Activated naive CD8-positive, alpha-beta T cell treated with anti-CD3 and anti-CD28 coated beads for 36 hours (primary cell): ENCODE measurements around the gene TCF19. TPM values are rescaled to one million over a fixed set of nuclear protein-coding genes. Genes with fewer than 3 reads are reported as not detected.
A peak's percentile ranks its signal among the peaks of the same experiment; 100 is the strongest.

Source experiments
- DNase-seq: peaks from one replicate; pipeline ENCODE4 v3.0.0; 2021
- H3K27ac Mint-ChIP-seq: one replicate; pipeline ENCODE4 v1.8.0; 2022; ENCODE audit warnings: mild to moderate bottlenecking, moderate library complexity, mixed read lengths
- H3K27me3 Mint-ChIP-seq: one replicate; pipeline ENCODE4 v1.8.0; 2022; ENCODE audit warnings: mild to moderate bottlenecking, mixed read lengths
- H3K36me3 Mint-ChIP-seq: one replicate; pipeline ENCODE4 v1.8.0; 2021; ENCODE audit warnings: mild to moderate bottlenecking, mixed read lengths
- H3K4me1 Mint-ChIP-seq: one replicate; pipeline ENCODE4 v1.8.0; 2021; ENCODE audit warnings: mixed read lengths
- H3K4me3 Mint-ChIP-seq: one replicate; pipeline ENCODE4 v1.8.0; 2022; ENCODE audit warnings: mild to moderate bottlenecking, moderate library complexity, mixed read lengths
- H3K9me3 Mint-ChIP-seq: one replicate; pipeline ENCODE4 v1.8.0; 2022; ENCODE audit warnings: mixed read lengths
- total RNA-seq, 2 experiments: library from RNA; stranded (reverse); gene quantifications; one replicate each; pipeline ENCODE4 v1.2.3, GENCODE V29; 2021

The TCF19 gene, protein sequence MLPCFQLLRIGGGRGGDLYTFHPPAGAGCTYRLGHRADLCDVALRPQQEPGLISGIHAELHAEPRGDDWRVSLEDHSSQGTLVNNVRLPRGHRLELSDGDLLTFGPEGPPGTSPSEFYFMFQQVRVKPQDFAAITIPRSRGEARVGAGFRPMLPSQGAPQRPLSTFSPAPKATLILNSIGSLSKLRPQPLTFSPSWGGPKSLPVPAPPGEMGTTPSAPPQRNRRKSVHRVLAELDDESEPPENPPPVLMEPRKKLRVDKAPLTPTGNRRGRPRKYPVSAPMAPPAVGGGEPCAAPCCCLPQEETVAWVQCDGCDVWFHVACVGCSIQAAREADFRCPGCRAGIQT
- 10 to 100 TPM; 86.1 to 89.8 TPM for total RNA-seq

DNA sequence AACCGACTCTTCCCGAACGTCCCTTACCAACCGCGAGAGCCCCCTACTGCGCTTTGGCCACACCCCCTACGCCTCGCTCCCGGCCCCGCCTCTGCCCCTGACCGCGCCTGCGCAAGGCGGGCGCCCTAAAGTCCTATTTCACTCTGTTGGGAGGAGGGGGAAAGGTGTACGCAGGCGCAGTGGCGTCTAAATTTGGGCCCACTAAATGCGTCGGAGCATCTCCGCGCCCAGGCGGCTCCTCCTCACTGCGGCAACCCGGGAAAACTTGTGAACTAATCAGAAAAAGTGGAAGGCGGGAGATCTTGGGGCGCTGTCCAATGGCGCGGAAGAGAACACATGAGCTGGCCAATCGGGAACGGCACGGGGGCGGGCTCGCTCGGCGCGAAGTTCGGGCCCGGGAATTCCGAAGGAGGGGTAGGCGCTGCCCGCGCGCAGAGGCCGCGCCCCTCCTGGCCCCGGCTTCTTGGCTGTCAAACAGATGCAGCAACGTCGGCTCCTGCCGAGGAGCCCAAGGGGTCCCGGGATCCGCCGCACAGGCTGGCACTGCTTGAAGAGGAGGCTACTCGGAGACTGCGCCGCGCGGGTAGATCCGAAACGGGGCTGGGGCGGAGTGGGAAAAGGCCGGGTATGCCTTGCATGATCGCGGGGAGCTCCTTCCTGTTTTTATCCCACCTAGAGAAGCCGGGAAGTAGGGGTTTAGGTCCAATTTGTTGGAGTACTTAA lies at the start of gene TCF19:
Gene TCF19, plus strand, starts transcription at position 450 of the 723 bp plus-strand sequence. CDS start 881 bp downstream, outside the sequence.
- Mint-ChIP-seq H3K27ac (peak within 1 kb of the TSS; percentile 91), H3K4me3 (peak within 1 kb of the TSS; percentile 98), H3K27me3 (no peaks in the 10 kb centered on the region), H3K4me1 (peaks cover 26% of the 10 kb centered on the region), H3K36me3 (peaks cover 49% of the 10 kb centered on the region), H3K9me3 (no peaks in the 10 kb centered on the region)
- DNase-seq: peak; percentile 99

DNA sequence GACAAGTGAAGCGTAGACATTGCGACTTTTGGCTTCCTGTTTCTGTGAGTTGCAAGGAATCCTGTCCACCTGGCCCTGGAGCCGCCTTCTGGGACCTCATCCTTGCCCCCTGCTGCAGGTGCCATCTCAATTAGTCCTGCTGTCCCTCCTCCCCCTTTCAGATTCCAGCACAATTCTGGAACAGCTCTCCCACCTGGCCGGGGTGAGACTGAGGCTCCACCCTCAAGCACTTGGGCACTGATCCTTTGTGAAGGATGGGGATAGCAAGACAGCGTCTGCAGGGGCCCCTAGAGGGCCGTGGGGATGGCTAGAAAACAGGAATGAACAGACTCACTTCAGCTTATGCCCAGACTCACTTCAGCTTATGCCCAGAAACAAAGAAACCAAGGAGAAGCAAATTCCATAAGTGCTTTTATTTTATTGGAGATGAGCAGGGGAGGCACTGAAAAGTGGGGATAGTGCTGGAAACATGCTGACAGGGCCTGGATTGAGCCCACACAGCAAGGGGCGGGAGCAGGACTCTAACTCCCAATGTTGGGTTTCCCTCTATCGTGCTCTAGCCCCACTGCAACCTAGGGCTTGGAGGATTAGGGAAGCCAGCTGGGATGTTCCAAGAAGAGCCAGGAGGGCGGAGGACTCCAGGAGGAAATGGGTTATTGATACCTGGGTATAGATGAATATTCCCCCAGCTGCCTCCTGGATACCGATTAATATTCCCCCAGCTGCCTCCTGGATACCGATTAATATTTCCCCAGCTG lies 47.4 kb upstream of the TCF19 start:
- H3K9me3 Mint-ChIP-seq: no peaks in the 10 kb centered on the region
- H3K27me3 Mint-ChIP-seq: no peaks in the 10 kb centered on the region
- H3K27ac Mint-ChIP-seq: no peak overlapping the region
- no peaks in the 10 kb centered on the region for H3K36me3 Mint-ChIP-seq
- H3K4me3 Mint-ChIP-seq: no peak overlapping the region
- no peak for DNase-seq
- H3K4me1 Mint-ChIP-seq: peaks cover 2% of the 10 kb centered on the region

GRCh38 chr6:31111712-31112111 lies 46.7 kb upstream of the TCF19 start:
- no peaks in the 10 kb centered on the region for H3K27me3 Mint-ChIP-seq
- no peak overlapping the region for H3K27ac Mint-ChIP-seq
- DNase-seq: no peak
- peaks cover 2% of the 10 kb centered on the region for H3K4me1 Mint-ChIP-seq
- no peaks in the 10 kb centered on the region for H3K9me3 Mint-ChIP-seq
- no peaks in the 10 kb centered on the region for H3K36me3 Mint-ChIP-seq
- no peak overlapping the region for H3K4me3 Mint-ChIP-seq

DNA sequence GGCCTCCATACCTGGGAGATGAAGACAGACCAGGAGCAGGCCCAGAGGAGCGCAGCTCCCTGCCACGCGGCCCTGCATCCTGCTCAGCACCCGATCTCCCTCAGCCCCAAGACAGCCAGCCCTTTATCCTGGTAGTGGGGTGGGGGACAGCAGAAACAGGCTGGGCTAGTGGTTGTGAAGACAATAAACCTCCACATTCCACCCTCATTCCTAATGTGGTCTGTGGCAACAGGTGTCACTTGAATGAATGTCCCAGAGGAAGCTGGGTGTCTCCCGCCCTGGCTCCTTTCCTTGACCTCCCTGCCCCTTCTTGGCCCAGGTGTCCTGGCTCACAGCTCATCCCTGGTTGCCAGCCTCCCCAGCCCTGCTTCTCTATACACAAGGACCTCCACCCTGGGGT lies 45.9 kb upstream of the TCF19 start, which contains the start of gene C6orf15:
Gene C6orf15, minus strand, starts transcription at position 98 of the 400 bp plus-strand sequence. Its CDS starts 20 bp downstream, at position 78.
- Mint-ChIP-seq H3K4me1 (peaks cover 2% of the 10 kb centered on the region), H3K4me3 (no peak within 1 kb of the TSS), H3K9me3 (no peaks in the 10 kb centered on the region), H3K27ac (no peak within 1 kb of the TSS), H3K36me3 (no peaks in the 10 kb centered on the region), H3K27me3 (no peaks in the 10 kb centered on the region)
- DNase-seq: no peak

DNA sequence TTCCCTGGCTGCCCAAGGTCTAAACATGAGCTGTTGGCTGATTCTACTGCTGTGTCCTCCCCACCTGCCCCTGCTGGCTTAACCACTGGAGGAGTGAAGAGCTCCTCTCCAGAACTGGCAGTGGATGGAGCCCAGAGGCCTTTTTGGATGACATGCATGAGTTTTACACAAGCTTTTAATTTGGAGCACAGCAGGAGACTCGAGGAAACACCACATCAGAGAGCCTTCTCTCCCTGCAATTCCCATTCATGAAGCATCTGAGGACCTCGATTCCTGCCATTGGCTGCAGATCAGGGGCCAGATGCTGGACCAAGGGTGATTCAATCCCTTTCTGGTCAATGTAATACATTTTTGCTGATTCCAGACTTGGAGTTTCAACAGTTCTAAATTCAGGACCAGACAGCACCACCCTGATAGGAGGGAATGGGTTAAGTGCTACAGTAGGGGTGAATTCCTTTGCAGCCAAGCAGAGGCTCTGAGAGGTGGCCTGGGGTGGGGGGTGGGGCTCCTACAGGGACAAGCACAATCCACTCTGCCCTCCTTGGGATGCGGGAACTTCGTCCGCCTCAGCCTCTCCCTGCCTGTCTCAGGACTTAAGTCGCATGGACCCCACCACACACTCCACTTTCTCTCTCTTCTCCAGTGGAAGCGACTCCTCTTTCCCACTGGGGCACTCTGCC lies 44.4 kb upstream of the TCF19 start:
- no peak overlapping the region for H3K27ac Mint-ChIP-seq
- H3K9me3 Mint-ChIP-seq: no peaks in the 10 kb centered on the region
- no peak overlapping the region for H3K4me3 Mint-ChIP-seq
- no peaks in the 10 kb centered on the region for H3K27me3 Mint-ChIP-seq
- no peaks in the 10 kb centered on the region for H3K36me3 Mint-ChIP-seq
- DNase-seq: no peak
- peaks cover 2% of the 10 kb centered on the region for H3K4me1 Mint-ChIP-seq

GRCh38 chr6:31114541-31114878 lies 43.9 kb upstream of the TCF19 start, which contains the start of gene PSORS1C1:
PSORS1C1 (plus strand) TSS chr6:31114800; CDS start chr6:31129633, 14,833 bp downstream.
- DNase-seq: no peak
- no peaks in the 10 kb centered on the region for H3K27me3 Mint-ChIP-seq
- H3K9me3 Mint-ChIP-seq: no peaks in the 10 kb centered on the region
- no peak within 1 kb of the TSS for H3K27ac Mint-ChIP-seq
- H3K4me3 Mint-ChIP-seq: no peak within 1 kb of the TSS
- no peaks in the 10 kb centered on the region for H3K36me3 Mint-ChIP-seq
- H3K4me1 Mint-ChIP-seq: peaks cover 2% of the 10 kb centered on the region

DNA sequence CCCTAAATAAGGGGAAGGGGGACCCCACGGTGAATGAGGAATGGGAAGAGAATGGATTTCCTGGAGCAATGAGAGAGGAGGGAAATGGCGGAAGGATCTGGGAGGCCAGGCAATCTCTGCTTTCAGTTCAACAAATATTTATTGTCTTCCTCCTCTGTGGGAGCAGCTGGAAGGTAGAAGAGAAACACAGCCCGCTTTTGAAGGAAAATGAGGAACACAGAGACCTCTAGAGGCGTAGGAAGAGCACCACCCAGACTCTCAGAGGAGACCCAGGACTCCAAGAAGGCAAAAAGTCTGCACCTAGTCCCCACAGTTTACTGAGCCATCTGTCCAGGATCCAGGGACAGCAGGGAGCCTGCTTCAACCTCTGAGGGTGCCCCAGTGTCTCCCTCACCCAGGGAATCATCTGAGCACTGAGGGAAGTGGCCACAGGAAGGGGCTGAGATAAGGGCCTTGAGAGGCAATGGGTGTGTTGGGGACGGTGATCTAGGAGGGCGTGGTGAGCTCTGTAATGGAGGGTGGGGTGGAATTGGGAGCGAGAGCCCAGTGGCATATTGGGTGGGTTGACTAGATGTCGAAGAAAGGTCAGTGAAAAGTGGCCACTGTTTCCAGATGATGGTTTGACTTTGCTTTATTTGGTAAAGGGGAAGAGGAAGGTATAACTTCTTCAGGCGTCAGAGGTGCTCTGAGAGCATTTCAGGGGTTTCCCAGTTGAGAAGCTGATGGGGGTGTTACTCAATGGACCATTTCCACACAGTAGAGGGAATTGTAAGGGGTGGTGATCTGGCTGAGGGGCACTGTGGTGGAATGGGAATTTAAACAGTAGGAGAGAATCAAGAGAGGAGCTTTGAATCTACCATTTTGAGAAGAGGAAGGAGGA lies 43.2 kb upstream of the TCF19 start:
- no peak overlapping the region for H3K27ac Mint-ChIP-seq
- no peak overlapping the region for H3K4me3 Mint-ChIP-seq
- peaks cover 2% of the 10 kb centered on the region for H3K4me1 Mint-ChIP-seq
- no peaks in the 10 kb centered on the region for H3K36me3 Mint-ChIP-seq
- DNase-seq: no peak
- no peaks in the 10 kb centered on the region for H3K9me3 Mint-ChIP-seq
- no peaks in the 10 kb centered on the region for H3K27me3 Mint-ChIP-seq

DNA sequence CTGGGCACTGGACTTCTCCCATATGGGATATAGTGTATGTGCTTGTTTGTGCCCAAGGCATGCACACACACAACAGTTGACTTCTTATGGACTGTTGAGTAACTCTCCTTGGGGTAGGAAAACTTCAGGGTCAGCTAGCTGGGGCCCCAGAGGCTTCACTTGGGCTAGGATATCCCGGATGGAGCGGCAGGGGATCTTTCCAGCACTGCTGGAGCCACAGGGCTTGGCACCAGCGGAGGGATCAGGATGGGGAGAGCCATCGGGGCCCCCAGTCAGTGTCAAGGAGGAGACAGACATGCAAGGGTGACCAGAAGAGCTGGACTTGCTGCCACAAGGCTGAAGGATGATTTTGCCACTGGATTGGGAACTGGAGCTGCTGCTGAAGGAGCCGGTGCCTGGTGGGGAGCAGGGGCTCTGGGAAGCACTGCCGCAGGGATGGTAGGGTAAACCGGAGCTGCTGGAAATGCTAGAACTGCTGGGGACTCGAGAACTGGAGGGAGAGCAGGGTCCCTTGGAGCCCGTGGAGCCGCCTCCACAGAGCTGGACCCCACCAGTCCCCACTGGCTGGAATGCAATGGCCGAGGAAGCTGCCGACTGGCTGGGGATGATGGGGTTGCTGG lies 42.3 kb upstream of the TCF19 start:
- Mint-ChIP-seq H3K27me3 (no peaks in the 10 kb centered on the region), H3K36me3 (no peaks in the 10 kb centered on the region), H3K9me3 (no peaks in the 10 kb centered on the region), H3K4me3 (no peak overlapping the region), H3K27ac (no peak overlapping the region), H3K4me1 (peaks cover 2% of the 10 kb centered on the region)
- no peak for DNase-seq

DNA sequence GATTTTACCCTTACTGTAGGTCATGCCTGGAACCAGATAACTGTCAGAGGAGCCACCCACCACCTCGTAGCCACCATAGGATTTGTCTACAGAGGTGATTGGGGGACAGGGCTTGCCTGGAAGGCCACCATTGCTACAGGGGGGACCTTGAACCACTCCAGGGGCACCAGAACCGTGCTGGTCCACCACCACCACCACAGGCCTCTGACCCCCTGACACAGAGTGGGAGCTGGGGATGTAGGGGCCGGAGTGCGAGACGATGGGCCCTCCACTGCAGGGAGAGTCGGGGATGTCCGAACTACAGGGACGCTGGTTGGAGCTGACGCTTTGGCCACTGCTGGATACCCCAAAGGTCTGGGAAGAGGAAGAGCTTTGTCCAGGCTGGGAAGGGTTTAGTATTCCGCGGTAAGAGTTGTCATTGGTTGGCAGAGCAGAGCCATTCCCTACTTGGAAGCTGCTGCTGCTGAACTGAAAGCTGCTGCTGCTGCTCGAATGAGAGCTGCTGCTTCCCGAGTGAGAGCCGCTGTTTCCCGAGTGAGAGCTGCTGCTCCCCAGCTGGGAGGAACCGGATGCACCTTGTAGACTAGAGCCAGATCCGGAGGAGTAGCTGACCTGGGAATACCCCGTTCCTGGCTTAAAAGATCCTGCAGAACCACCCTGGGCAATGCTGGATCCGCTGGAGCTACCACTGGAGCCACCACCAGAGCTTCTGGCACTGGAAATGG lies 41.6 kb upstream of the TCF19 start:
- H3K27me3 Mint-ChIP-seq: no peaks in the 10 kb centered on the region
- no peak for DNase-seq
- H3K9me3 Mint-ChIP-seq: no peaks in the 10 kb centered on the region
- H3K4me3 Mint-ChIP-seq: no peak overlapping the region
- H3K27ac Mint-ChIP-seq: no peak overlapping the region
- peaks cover 2% of the 10 kb centered on the region for H3K4me1 Mint-ChIP-seq
- no peaks in the 10 kb centered on the region for H3K36me3 Mint-ChIP-seq

DNA sequence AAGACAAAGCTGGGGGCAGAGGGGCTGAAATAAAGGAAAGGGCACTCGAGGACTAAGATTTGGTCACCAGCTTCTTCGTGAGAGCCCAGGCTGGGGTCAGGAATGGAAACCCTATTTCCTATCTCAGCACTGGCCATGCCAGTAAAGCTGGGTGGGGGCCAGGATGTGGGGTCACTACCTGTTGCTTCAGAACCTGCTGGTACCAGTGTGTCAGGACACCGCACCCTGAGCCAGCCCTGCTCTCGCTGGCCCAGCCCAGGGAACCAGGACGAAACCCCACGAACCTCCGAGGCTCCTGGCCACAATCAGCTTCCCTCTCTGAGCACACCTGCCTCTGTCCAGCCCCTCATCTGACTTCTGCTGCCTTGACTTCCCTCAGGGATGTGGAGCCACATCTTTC lies 40.2 kb upstream of the TCF19 start:
- Mint-ChIP-seq H3K27me3 (no peaks in the 10 kb centered on the region), H3K4me3 (no peak overlapping the region), H3K9me3 (no peaks in the 10 kb centered on the region), H3K36me3 (no peaks in the 10 kb centered on the region), H3K4me1 (peaks cover 2% of the 10 kb centered on the region), H3K27ac (no peak overlapping the region)
- no peak for DNase-seq

DNA sequence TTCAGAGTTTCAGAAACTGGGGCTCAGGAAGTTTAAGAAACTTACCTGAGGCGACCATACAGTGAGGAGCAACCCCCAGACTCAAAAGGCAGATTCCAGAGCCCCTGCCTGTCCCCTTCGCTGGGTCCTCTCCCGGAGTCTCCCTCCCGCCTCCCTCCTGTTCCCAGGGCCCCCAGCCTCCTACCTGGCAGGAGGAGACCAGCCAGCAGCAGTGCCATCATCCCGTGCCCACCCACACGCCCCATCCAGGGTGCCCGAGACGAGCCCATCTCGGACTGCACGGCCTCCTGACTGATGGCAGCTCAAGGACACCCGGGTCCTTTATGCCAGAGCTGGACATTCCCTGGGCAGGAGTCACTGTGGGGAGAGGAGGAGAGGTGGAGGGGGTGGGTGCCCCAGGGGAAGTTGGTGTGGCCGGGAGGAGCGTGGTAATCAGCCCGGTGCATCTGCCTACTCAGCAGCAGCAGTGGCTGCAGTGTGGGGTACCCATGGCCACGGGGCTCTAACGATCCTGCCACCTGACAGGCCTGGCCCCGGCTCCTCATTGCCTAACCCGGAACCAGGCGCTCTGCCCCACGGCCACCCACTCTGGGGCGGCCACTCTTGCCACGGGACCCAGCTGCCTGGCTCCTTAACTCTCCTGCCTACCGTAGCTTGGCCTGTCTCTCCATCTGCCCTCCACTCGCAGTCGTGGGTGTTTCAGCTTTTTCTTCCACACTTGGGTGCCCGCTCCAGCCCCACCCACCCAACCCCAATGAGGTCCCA lies 38.1 kb upstream of the TCF19 start, which contains the start of gene CDSN:
Gene CDSN, minus strand, starts transcription at position 296 of the 765 bp plus-strand sequence. Its CDS starts 27 bp downstream, at position 269.
- DNase-seq: no peak
- Mint-ChIP-seq H3K36me3 (no peaks in the 10 kb centered on the region), H3K4me1 (no peaks in the 10 kb centered on the region), H3K4me3 (no peak within 1 kb of the TSS), H3K27ac (no peak within 1 kb of the TSS), H3K9me3 (no peaks in the 10 kb centered on the region), H3K27me3 (no peaks in the 10 kb centered on the region)

DNA sequence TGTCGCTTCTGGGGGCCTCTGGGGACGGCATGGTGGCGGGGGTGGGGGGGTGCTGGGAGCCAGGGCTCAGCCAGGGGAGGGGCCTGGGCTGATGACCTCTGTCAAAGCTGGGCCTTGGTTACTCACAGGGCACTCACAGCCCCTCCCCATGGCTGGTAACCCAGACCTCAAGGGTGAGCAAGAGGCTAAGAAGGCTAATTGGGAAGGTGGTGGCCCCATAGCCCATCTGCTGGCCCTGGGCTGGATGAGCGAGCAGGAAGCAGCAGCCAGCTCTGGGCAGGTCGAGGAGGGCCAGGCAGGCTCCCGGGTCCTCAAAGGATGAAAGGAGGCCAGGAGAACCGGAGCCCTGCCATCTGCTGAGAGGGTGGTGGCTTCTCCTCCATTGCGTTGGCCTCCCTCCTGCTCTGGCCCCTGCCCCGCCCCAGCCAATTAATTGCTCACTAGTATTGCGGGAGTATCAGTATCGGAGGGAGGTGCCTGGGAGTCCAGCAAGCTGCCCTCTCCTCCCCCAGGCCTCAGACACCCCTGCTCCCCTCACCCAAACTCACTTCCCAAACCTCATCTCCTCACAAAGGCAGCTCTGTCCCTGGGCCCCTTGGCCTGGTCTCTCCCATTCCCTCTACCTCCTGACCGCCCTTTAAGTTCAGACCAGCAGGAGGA lies 37.1 kb upstream of the TCF19 start:
- H3K4me1 Mint-ChIP-seq: no peaks in the 10 kb centered on the region
- no peak for DNase-seq
- no peaks in the 10 kb centered on the region for H3K9me3 Mint-ChIP-seq
- no peaks in the 10 kb centered on the region for H3K36me3 Mint-ChIP-seq
- no peaks in the 10 kb centered on the region for H3K27me3 Mint-ChIP-seq
- H3K4me3 Mint-ChIP-seq: no peak overlapping the region
- no peak overlapping the region for H3K27ac Mint-ChIP-seq
